RWPE2 (cell line): ENCODE data around the gene CD72.

ENCODE experiments used
- ATAC-seq: fragments of 200-7000 bp; cut with Tn5 transposase; 3 replicates; pipeline ENCODE4 v1.9.1; 2021; ENCODE audit warnings: low read depth
- DNase-seq: peaks from one replicate; pipeline ENCODE4 v3.0.0-alpha.2; 2020; ENCODE audit warnings: low spot score
- H3K27ac ChIP-seq: fragments of 450-650 bp; 2 replicates; pipeline ENCODE4 v1.5.1; 2017; ENCODE audit warnings: mild to moderate bottlenecking; ENCODE audit not compliant: poor library complexity, severe bottlenecking
- H3K27me3 ChIP-seq: fragments of 250-450 bp; sonication (Bioruptor Pico); 2 replicates; pipeline ENCODE4 v1.5.1; 2021; ENCODE audit warnings: mild to moderate bottlenecking, moderate library complexity; ENCODE audit not compliant: insufficient read depth, poor library complexity, severe bottlenecking
- H3K36me3 ChIP-seq: fragments of 250-450 bp; sonication (Bioruptor Pico); 2 replicates; pipeline ENCODE4 v1.5.1; 2020; ENCODE audit warnings: low read depth, mild to moderate bottlenecking, moderate library complexity
- H3K4me1 ChIP-seq: fragments of 250-450 bp; sonication (Bioruptor Pico); 2 replicates; pipeline ENCODE4 v1.5.1; 2021; ENCODE audit warnings: mild to moderate bottlenecking, moderate library complexity; ENCODE audit not compliant: insufficient read depth, poor library complexity, severe bottlenecking
- H3K4me3 ChIP-seq: fragments of 250-450 bp; sonication (Bioruptor Pico); 2 replicates; pipeline ENCODE4 v1.5.1; 2021; ENCODE audit warnings: mild to moderate bottlenecking, moderate library complexity; ENCODE audit not compliant: severe bottlenecking
- H3K9me3 ChIP-seq: fragments of 250-450 bp; sonication (Bioruptor Pico); 2 replicates; pipeline ENCODE4 v1.5.1; 2021; ENCODE audit warnings: mild to moderate bottlenecking, moderate library complexity; ENCODE audit not compliant: severe bottlenecking
- CTCF ChIP-seq: fragments of 450-650 bp; IDR thresholded peaks from one replicate; pipeline ENCODE4 v1.5.1; 2017; ENCODE audit warnings: mild to moderate bottlenecking, moderate library complexity; ENCODE audit not compliant: poor library complexity, severe bottlenecking

The CD72 gene

GRCh38 chr9:35665471-35665818, 47.2 kb upstream of the CD72 start:
- peaks cover 24% of the 10 kb centered on the region for H3K4me1 ChIP-seq
- H3K9me3 ChIP-seq = no peaks in the 10 kb centered on the region
- H3K36me3 ChIP-seq = peaks cover 22% of the 10 kb centered on the region
- peak; percentile 33 for TF ChIP-seq CTCF
- H3K4me3 ChIP-seq = peak overlapping the region; percentile 39
- peak overlapping the region; percentile 74 for H3K27ac ChIP-seq
- DNase-seq (no peak), ATAC-seq (no peak)
- H3K27me3 ChIP-seq = no peaks in the 10 kb centered on the region

- peak; percentile 78 for ATAC-seq
- Histone ChIP-seq H3K27ac (peak within 1 kb of the TSS; percentile 74), H3K4me3 (peak within 1 kb of the TSS; percentile 39), H3K36me3 (peaks cover 28% of the 10 kb centered on the region), H3K9me3 (no peaks in the 10 kb centered on the region), H3K27me3 (no peaks in the 10 kb centered on the region), H3K4me1 (peaks cover 24% of the 10 kb centered on the region)
- peak; percentile 63 for TF ChIP-seq CTCF
- DNase-seq = no peak
These were observed 46.6 kb upstream of the CD72 start, which contains the start of gene ARHGEF39 for GRCh38 chr9:35664531-35665470. TSS of gene ARHGEF39 (minus strand) at chr9:35665195. CDS start at chr9:35665169, 26 bp downstream.

- H3K27ac ChIP-seq = peak overlapping the region; percentile 76
- H3K4me1 ChIP-seq = peaks cover 21% of the 10 kb centered on the region
These were observed 44.2 kb upstream of the CD72 start for GRCh38 chr9:35662437-35662836.

DNA sequence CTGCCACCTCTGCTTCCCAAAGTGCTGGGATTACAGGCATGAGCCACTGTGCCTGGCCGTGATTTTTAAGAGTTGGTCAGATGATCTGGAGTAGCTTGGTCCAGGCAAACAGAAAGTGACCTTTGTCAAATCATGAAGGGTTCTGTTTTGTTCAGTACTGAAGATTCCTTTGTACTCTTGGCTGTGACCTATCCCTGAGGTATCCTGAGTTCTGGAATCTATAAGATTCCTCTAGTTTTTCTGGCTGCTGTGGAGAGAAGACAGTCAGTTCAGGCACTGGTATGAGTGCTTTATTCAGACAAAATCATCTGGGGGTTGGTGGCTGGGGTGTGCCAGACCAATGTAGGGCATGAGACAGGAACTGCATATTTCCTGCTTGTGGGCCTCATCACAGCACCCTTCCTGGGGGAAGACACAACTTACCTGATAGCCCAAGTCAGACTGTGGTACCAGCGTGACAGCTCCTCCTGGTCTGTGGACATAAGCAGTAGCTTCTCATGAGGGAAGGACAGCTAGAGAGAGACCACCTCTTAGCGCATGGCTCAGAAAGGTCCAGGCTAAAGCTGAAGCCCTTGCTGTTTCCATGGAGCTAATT, 43.6 kb upstream of the CD72 start:
- no peaks in the 10 kb centered on the region for H3K9me3 ChIP-seq

More at GRCh38 chr9:35662437-35662836, 44.2 kb upstream of the CD72 start:
- Histone ChIP-seq H3K9me3 (no peaks in the 10 kb centered on the region), H3K4me3 (no peak overlapping the region), H3K36me3 (peaks cover 34% of the 10 kb centered on the region), H3K27me3 (no peaks in the 10 kb centered on the region)
- no peak for TF ChIP-seq CTCF
- ATAC-seq (no peak), DNase-seq (no peak)

More for the DNA sequence above, 43.6 kb upstream of the CD72 start:
- TF ChIP-seq CTCF = no peak
- H3K27me3 ChIP-seq = no peaks in the 10 kb centered on the region
- H3K4me3 ChIP-seq = no peak overlapping the region
- H3K27ac ChIP-seq = peak overlapping the region; percentile 76
- ATAC-seq = no peak
- DNase-seq = no peak
- peaks cover 21% of the 10 kb centered on the region for H3K4me1 ChIP-seq
- peaks cover 34% of the 10 kb centered on the region for H3K36me3 ChIP-seq
